Epidermal melanocyte (primary cell): Measurements from ENCODE around the gene STX17.
"Not testable (repeated sequence)": the region's sequence is repeated elsewhere in the genome, so short reads cannot be mapped to it uniquely, and the experiment has no call there.

Experiments
- DNase-seq: peaks from one replicate; pipeline ENCODE4 v3.0.0; 2011; ENCODE audit warnings: low spot score; ENCODE audit not compliant: insufficient read length

The STX17 gene

DNA sequence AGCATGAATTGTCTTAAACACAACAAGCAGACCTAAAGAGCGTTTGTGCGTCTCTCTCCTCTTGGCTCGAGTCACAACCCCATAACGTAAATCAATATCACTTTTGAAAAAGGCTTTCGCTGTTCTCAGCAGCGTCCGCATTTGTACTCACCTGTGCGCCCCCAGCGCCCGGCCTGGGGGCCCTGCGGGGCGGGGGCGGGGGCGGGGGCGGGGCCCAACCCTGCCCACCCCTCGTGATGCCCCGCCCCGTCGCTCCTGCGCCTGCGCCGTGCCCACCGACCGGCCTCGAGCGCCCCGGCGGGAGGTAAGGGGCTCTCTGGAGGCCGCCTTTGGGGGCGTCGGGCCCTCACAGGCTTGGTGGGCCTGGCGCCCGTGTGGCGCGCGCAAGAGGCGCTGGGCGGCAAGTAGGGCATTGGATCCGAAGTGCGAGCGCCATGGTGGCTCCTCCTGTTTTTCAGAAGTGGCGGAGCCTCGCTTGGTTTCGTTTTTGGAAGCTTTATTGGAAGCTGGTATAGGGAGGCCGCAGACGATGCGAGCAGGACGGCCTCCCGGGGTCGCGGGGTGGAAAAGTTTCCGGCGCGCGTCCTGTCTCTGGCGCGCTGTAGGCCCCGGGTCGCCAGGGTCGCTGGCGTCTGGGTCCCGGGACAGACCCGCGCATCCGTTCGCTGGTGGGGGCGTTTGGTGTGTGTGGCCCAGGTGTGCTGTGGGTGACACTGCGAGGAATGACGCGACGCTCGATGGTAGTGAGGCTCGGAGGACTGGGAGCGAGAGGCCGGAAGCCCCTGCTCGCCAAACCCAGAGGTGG is at the start of gene STX17:
Gene STX17 (plus strand): TSS at position 252 of the 805 bp plus-strand sequence. CDS start 8,586 bp downstream, outside the sequence.
- DNase-seq, result peak; percentile 73

DNA sequence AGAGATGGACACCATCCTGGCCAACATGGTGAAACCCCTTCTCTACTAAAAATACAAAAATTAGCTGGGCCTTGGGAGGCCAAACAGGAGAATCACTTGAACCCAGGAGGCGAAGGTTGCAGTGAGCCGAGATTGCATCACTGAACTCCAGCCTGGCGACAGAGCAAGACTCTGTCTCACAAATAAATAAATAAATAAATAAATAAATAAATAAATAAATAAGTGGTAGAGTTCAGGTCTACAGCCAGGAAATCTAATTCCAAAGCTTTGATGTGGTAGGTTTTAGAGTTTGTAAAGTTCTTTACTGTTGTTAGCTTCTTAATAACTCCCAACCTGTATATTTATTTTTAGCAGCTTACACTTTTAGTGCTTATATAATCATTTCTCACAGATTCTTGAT is 48.9 kb upstream of the STX17 start:
- DNase-seq, result not testable (repeated sequence)

- no peak for DNase-seq
Observed at GRCh38 chr9:99858087-99858486, 48.4 kb upstream of the STX17 start.

DNA sequence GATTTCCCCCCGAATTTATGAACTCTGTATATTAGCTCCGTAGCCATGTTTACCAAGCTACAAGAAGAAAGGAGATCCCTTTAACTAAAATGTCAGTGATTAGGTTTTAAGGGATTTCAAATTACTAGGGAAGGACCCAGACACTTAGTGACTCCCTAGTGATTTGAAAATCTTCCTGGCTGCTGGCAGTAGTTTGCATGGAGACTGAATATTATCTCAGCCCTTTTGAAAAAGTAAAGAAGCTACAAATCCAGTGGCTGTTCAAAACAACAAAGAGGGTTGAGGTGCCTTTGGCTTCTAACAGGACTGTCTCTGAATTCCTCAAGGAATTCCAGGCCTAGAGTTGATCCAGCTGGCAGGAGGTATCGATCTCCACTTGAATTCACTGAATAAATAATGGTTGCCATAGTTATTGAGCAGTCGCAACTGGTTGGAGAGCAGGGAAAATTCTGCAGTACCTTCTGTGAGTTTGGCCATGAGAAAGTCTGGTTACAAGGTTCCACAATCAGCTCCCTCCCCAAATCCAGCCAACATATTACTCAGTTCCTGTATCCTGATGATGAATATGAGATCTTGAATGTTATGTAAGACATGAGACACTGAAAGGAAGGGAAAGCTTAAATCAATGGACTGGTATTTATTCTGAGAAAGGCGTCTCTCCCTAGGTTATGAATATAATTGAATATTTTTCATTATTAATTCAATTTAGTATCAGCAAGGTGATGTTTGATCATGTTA is 47.0 kb upstream of the STX17 start:
- no peak for DNase-seq

GRCh38 chr9:99860266-99860665 is 46.2 kb upstream of the STX17 start:
- no peak for DNase-seq

GRCh38 chr9:99863955-99864354 is 42.5 kb upstream of the STX17 start:
- DNase-seq, result no peak

- no peak for DNase-seq
Observed at GRCh38 chr9:99866398-99866797, 40.1 kb upstream of the STX17 start.

GRCh38 chr9:99867536-99867935 is 38.9 kb upstream of the STX17 start:
- no peak for DNase-seq

DNA sequence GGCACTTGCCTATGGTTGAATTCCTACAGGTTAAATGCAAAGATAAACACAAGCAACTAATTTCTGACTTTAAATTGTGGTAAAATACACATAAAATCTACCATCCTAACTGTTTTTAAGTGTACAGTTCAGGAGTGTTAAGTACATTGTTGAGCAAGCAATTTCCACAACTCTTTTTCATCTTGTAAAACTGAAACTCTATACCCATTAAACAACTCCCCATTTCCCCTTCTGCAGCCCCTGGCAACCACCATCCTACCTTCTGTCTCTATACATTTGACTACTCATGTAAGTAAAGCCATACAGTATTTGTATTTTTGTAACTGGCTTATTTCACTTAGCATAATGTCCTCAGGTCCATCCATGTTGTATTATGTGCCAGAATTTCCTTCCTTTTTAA is 38.5 kb upstream of the STX17 start:
- no peak for DNase-seq

DNA sequence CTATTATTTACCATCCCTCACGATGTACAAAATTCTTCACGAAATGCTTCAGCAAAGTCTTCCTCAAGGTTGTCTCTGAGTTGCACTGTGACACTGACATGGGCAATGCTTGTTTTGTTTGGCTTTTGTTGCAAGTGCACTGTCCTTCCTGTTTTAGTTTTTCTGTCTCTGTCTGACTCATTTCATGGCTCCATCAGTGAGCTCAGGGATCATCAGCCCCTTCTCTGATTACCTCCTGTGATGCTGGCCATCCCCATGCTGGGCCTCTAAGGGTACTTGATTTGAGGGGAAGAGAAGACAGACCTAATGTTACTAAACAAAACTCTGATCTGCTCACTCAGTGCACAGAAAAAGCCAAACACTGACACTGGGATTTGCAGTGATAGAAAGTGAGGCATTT is 37.6 kb upstream of the STX17 start:
- DNase-seq, result no peak

- no peak for DNase-seq
Observed at GRCh38 chr9:99870126-99870525, 36.3 kb upstream of the STX17 start.

DNA sequence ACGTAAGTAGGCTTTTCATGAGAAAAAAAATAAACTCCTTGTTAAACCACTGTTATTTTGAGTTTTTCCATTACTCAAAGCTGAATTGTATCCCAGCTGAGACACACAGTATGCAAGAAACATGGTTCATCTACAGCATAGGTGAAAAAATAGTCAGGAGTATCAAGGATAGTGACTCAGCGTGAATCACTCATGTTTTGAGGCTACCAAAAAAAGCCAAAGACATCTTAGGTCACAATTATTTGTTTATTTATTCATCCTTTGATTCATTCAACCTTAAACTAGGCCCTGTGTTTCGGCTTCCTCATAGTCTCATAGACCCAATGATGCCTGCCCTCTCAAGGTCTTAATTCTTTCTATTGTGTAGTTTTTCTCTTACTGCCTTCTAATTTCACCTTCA is 32.9 kb upstream of the STX17 start:
- DNase-seq, result no peak

- no peak for DNase-seq
Observed at GRCh38 chr9:99873943-99874584, 32.4 kb upstream of the STX17 start.

DNA sequence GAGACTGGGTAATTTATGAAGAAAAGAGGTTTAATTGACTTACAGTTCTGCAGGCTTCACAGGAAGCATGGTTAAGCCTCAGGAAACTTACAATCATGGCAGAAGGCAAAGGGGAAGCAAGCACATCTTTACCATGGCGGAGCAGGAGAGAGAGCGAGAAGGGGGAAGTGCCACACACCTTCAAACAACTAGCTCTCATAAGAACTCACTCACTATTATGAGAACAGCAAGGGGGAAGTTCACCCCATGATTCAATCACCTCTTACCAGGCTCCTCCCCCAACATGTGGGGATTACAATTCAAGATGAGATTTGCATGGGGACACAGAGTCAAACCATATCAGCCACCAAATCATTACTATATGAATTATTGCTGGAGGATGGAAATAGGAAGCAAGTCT is 30.3 kb upstream of the STX17 start:
- no peak for DNase-seq

DNA sequence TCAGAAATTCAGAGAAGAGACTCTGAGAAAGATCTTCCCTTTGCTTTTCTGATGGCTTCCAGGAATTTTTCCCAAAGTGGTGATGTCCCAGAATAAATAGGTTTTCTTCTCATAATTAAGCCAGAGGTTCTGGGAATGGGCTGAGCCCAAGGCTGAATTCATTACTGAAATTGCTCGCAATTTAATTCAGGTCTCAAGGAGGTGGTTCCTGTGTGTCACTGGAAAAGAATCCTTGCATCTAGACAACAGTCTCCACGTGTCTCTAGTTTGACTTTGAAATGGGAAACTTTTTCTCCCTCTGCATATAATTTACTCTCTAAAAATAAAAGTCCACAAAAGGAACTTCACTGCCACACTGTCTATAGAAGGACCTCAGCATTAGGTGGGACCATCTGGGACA is 27.8 kb upstream of the STX17 start:
- no peak for DNase-seq

DNA sequence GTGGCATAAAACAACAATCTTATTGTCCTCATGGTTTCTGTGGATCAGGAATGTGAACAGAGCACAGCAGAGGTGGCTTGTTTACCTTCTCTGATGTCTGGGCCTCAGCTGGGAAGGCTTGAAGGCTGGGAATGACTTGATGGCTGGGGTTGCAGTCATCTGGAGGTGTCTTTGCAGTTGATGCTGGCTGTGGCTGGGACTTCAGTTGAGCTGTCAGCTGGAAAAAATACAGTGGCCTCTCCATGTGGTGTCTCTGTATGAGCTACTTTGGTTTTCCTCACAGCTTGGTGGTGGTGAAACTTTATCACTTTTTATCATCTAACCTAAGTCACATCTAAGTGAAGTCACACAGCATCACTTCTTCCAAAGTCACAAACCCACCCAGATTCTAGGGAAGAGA is 24.7 kb upstream of the STX17 start:
- no peak for DNase-seq

DNA sequence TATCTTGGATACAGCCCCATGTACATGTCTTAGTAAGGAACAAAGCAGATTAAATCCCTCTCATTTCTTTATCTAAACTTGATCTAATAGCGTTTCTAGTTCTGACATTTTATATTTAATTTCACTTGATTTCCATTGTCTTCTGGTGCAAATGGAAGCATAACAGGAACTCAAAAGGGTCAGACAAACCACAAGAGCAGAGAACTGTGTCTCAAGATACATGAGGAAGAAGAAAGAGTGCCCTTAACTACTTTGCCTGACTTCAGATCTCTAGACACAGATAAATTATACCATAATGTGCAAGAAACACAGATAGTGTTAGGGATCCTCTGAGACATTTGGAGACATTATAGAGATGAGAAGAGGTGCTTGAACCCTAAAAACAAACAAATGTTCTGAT is 20.7 kb upstream of the STX17 start:
- no peak for DNase-seq

DNA sequence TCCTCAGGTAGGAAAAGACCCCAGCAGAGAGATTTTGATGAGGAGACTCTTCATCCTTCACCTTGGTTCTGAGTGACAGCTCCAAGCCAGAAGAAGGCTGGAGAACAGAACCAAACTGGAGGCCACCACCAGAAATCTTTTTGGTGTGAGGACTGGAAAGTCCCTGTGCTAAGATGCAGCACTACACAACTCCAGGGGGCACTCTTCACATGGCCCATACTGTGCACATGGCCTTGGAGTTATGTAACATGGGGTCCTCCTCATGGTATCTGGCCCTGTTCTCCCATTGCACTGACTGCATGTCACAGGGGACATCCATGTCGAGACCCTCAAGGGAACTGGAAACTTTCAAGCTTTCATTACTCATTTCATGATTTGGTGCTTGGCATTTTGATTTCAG is 17.3 kb upstream of the STX17 start:
- no peak for DNase-seq

GRCh38 chr9:99894826-99895225 is 11.6 kb upstream of the STX17 start:
- no peak for DNase-seq

GRCh38 chr9:99895510-99895909 is 10.9 kb upstream of the STX17 start:
- no peak for DNase-seq

- DNase-seq, result no peak
Observed at GRCh38 chr9:99896119-99896518, 10.3 kb upstream of the STX17 start.

DNA sequence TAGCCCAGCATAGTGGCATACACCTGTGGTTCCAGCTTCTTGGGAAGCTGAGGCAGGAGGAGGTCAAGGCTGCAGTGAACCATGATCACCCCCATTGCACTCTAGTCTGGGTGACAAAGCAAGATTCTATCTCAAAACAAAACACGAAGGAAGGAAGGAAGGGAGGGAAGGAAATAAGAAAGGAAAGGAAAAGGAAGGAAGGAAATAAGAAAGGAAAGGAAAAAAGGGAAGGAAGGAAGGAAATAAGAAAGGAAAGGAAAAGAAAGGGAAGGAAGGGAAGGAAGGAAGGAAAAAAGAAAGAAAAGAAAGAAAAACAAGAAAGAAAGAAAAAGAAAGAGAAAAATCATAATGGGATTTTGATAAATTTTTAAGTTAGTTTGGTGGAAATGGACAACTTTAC is 3.1 kb upstream of the STX17 start:
- no peak for DNase-seq
